HUES48 (cell line): ENCODE results near the gene SMPDL3A.

Experiments
- H3K27ac ChIP-seq: one replicate; pipeline ENCODE4 v1.7.0; 2013; ENCODE audit warnings: low read depth, low read length, inconsistent platforms
- H3K27me3 ChIP-seq: 2 replicates; pipeline ENCODE4 v1.6.1; 2013; ENCODE audit warnings: mild to moderate bottlenecking, low read length; ENCODE audit not compliant: control insufficient read depth, insufficient read depth
- H3K36me3 ChIP-seq: 2 replicates; pipeline ENCODE4 v1.6.1; 2013; ENCODE audit warnings: low read length; ENCODE audit not compliant: control insufficient read depth, insufficient read depth
- H3K4me1 ChIP-seq: 2 replicates; pipeline ENCODE4 v1.6.1; 2013; ENCODE audit warnings: mild to moderate bottlenecking, low read length; ENCODE audit not compliant: control insufficient read depth, insufficient read depth
- H3K4me3 ChIP-seq: 2 replicates; pipeline ENCODE4 v1.5.1; 2013; ENCODE audit warnings: mild to moderate bottlenecking, low read depth, low read length
- H3K9ac ChIP-seq: 2 replicates; pipeline ENCODE4 v1.6.1; 2013; ENCODE audit warnings: mild to moderate bottlenecking, low read depth, low read length, moderate library complexity
- H3K9me3 ChIP-seq: 2 replicates; pipeline ENCODE4 v1.6.1; 2013; ENCODE audit warnings: low read length; ENCODE audit not compliant: control insufficient read depth, insufficient read depth

Gene SMPDL3A

DNA sequence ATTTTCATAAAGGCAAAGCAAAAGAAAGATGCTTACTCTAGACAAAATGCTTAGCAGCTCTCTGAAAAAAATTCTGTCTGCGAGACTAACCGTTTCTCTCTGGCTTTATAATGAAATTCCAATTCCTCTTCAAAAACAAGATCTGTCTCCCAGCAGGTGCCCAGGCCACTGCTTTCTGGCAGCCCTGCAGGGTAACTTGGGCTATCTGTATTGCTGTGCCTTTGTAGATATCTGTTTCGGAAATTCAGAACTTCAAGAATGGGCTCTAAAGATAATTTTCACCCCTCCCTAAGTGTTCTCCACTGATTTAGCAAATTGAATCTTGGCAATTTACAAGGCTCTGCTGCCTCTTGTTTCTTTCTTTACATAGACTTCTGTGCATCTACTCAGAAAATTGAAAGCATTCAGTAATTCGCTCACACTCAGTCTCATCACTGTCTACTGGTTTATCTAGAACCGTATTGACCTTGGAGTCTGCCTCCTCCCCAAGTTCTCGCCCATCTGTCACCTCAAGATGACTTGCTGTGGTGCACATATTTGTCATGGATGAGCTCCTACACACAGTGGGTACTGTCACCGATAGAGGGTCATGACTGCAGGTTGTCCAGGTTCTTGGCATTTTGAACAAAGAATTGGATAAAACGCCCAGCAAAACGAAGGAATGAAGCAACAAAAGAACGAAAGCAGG lies 35.9 kb upstream of the SMPDL3A start:
- Histone ChIP-seq H3K9ac (no peak overlapping the region), H3K4me1 (peaks cover 22% of the 10 kb centered on the region), H3K27ac (no peak overlapping the region), H3K27me3 (peaks cover 29% of the 10 kb centered on the region), H3K9me3 (no peaks in the 10 kb centered on the region), H3K4me3 (no peak overlapping the region), H3K36me3 (no peaks in the 10 kb centered on the region)

DNA sequence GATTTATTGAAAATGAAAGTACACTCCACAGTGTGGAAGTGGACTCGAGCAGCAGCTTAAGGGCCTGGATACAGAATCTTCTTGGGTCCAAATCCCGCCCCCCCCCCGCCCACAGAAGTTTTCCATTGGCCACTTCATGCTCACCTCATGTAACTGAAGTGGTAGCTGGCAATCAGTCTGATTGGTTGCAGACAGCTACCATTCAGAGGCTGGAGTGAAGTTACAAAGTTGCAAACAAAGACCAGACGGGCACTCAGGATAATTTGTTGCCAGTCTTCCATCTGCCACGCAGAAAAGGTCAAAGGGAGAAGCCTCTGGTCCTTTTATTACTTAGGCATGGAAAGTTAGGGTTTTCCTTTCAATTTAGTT lies 35.4 kb upstream of the SMPDL3A start:
- Histone ChIP-seq H3K27me3 (peaks cover 29% of the 10 kb centered on the region), H3K4me1 (peaks cover 22% of the 10 kb centered on the region), H3K27ac (no peak overlapping the region), H3K4me3 (no peak overlapping the region), H3K9me3 (no peaks in the 10 kb centered on the region), H3K36me3 (no peaks in the 10 kb centered on the region), H3K9ac (no peak overlapping the region)

GRCh38 chr6:122754191-122754731 lies 34.8 kb upstream of the SMPDL3A start:
- Histone ChIP-seq H3K9ac (no peak overlapping the region), H3K4me3 (no peak overlapping the region), H3K36me3 (no peaks in the 10 kb centered on the region), H3K4me1 (peaks cover 22% of the 10 kb centered on the region), H3K27ac (no peak overlapping the region), H3K27me3 (peaks cover 29% of the 10 kb centered on the region), H3K9me3 (no peaks in the 10 kb centered on the region)

DNA sequence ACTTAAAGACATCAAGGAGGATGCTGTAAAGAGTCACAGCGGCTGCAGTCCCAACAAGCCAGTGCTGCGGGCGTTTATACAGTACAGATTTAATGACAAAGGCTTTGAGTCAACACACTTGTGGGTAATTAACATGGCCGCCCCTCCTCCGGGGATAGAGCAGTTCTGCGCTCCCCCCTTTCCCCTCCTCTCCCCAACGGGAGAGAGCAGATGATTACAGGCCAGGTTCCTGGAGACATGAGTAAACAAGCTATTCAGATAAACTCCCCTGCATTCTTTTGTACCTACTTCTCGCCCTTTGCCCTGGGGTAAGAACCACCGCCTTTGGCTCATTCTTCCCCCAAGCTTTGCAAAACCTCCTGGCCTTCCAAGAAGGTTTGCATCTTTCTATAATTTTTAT lies 33.2 kb upstream of the SMPDL3A start:
- no peaks in the 10 kb centered on the region for H3K36me3 ChIP-seq
- H3K4me1 ChIP-seq: peaks cover 22% of the 10 kb centered on the region
- peaks cover 29% of the 10 kb centered on the region for H3K27me3 ChIP-seq
- no peak overlapping the region for H3K27ac ChIP-seq
- H3K4me3 ChIP-seq: no peak overlapping the region
- H3K9ac ChIP-seq: no peak overlapping the region
- no peaks in the 10 kb centered on the region for H3K9me3 ChIP-seq

DNA sequence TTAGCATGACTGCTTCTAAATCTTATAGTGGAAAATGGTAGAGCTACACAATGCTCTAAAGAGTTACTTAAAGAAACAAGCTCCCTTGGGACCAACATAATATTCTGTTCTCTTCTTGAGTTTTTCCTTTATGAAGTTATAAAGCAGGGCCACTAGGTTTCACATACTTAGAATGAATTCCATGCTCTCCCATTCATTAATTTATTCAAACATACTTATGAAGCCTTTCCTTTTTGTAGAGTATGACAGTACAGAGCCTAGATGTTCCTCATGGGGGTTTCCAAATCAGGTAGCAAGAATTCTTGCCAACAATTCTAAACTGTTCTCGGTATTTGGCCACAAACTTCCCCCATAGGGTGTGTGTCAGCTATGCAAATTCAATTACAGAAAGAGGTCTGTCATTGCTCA lies 30.1 kb upstream of the SMPDL3A start:
- Histone ChIP-seq H3K9ac (no peak overlapping the region), H3K9me3 (no peaks in the 10 kb centered on the region), H3K36me3 (no peaks in the 10 kb centered on the region), H3K27ac (no peak overlapping the region), H3K4me1 (0 out of 2 replicates have a peak, but pooled peaks cover 4% of the 10 kb centered on the region), H3K4me3 (no peak overlapping the region), H3K27me3 (peaks cover 27% of the 10 kb centered on the region)

GRCh38 chr6:122760330-122760729 lies 28.7 kb upstream of the SMPDL3A start:
- Histone ChIP-seq H3K9ac (no peak overlapping the region), H3K27me3 (peaks cover 16% of the 10 kb centered on the region), H3K4me1 (0 out of 2 replicates have a peak, but pooled peaks cover 4% of the 10 kb centered on the region), H3K27ac (no peak overlapping the region), H3K4me3 (no peak overlapping the region), H3K36me3 (no peaks in the 10 kb centered on the region), H3K9me3 (no peaks in the 10 kb centered on the region)

GRCh38 chr6:122766256-122766655 lies 22.8 kb upstream of the SMPDL3A start:
- Histone ChIP-seq H3K4me1 (peaks cover 6% of the 10 kb centered on the region; the same call in 1 of the 2 replicates), H3K27ac (no peak overlapping the region), H3K27me3 (no peaks in the 10 kb centered on the region), H3K9ac (no peak overlapping the region), H3K4me3 (no peak overlapping the region), H3K36me3 (no peaks in the 10 kb centered on the region), H3K9me3 (no peaks in the 10 kb centered on the region)

GRCh38 chr6:122770835-122771601 lies 18.0 kb upstream of the SMPDL3A start:
- Histone ChIP-seq H3K4me3 (no peak overlapping the region), H3K27ac (no peak overlapping the region), H3K27me3 (no peaks in the 10 kb centered on the region), H3K9ac (no peak overlapping the region), H3K9me3 (no peaks in the 10 kb centered on the region), H3K4me1 (peaks cover 6% of the 10 kb centered on the region; the same call in 1 of the 2 replicates), H3K36me3 (no peaks in the 10 kb centered on the region)

DNA sequence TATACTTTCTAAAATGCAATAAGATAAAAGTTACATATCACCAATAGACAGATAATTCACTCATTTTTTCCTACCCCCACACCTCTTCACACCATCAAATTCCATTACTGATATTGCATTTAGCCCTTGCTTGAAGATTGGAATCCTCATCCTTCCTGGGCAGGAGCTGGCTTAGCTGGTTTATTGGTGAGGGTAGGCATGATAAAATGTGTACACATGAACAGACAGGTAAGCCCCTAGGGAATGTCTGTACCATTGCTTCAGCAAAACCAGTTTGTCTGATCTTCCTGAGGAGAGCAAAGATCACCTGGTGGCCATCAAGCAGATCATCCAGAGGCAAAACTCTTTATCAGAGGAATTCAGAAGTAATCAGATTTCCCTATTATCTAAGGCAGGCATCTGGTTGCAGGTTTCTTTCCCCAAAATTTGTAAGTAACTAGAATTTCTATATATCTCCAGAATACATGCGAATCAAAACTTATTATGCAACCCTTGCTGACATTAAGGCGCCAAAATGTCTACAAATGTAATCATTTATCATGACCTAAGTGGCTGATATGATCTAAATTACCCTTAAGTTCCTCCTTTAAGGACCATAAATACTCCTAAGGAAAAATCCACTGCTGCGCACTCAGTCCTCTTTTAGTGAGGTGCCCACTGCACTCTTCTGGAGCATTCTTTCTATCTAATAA lies 16.2 kb upstream of the SMPDL3A start:
- Histone ChIP-seq H3K9me3 (no peaks in the 10 kb centered on the region), H3K27ac (no peak overlapping the region), H3K4me1 (peaks cover 6% of the 10 kb centered on the region; the same call in 1 of the 2 replicates), H3K27me3 (no peaks in the 10 kb centered on the region), H3K4me3 (no peak overlapping the region), H3K36me3 (no peaks in the 10 kb centered on the region), H3K9ac (no peak overlapping the region)

- Histone ChIP-seq H3K9ac (no peak overlapping the region), H3K36me3 (no peaks in the 10 kb centered on the region), H3K4me1 (peaks cover 30% of the 10 kb centered on the region)
Observed at GRCh38 chr6:122775975-122776374, 13.1 kb upstream of the SMPDL3A start.

More at GRCh38 chr6:122775975-122776374, 13.1 kb upstream of the SMPDL3A start:
- Histone ChIP-seq H3K9me3 (no peaks in the 10 kb centered on the region), H3K27me3 (no peaks in the 10 kb centered on the region), H3K4me3 (no peak overlapping the region), H3K27ac (no peak overlapping the region)
